Kidney epithelial cell (primary cell): ENCODE results near the gene SLC38A3. TPM values are rescaled to one million over a fixed set of nuclear protein-coding genes. Genes with fewer than 3 reads are reported as not detected.

ENCODE experiments used
- DNase-seq: peaks from one replicate; pipeline ENCODE4 v3.0.0-alpha.2; 2010; ENCODE audit warnings: low read depth
- H3K27me3 ChIP-seq: 2 replicates; pipeline ENCODE4 v1.6.0; 2011; ENCODE audit warnings: low read length; ENCODE audit not compliant: control insufficient read depth, insufficient read depth
- H3K36me3 ChIP-seq: 2 replicates; pipeline ENCODE4 v1.5.1; 2011; ENCODE audit warnings: low read length; ENCODE audit not compliant: control insufficient read depth, insufficient read depth
- H3K4me3 ChIP-seq: 2 replicates; pipeline ENCODE4 v1.5.1; 2011; ENCODE audit warnings: low read depth, mild to moderate bottlenecking, control low read depth, low read length
- CTCF ChIP-seq: IDR thresholded peaks from 2 replicates; pipeline ENCODE4 v1.5.1; 2011; ENCODE audit warnings: mild to moderate bottlenecking, moderate library complexity, low read length, control low read depth, inconsistent platforms; ENCODE audit not compliant: insufficient read depth, poor library complexity, severe bottlenecking
- total RNA-seq: library from RNA; depleted of rRNA; stranded (reverse); fragments of >200 nt; gene quantifications from 2 replicates; pipeline ENCODE4 v1.2.3, GENCODE V29; 2015

Gene SLC38A3
- total RNA-seq, 1 donor from 2014 or later = 0.13 TPM

- no peak for DNase-seq
- peak; percentile 99 for TF ChIP-seq CTCF
- peaks cover 6% of the 10 kb centered on the region for H3K36me3 ChIP-seq
Measured at GRCh38 chr3:50245831-50246516, 40.9 kb downstream of the SLC38A3 start.

GRCh38 chr3:50246517-50246954 lies 41.5 kb downstream of the SLC38A3 start:
- peak; percentile 78 for DNase-seq
- H3K36me3 ChIP-seq = peaks cover 7% of the 10 kb centered on the region
- no peak overlapping the region for H3K4me3 ChIP-seq
- TF ChIP-seq CTCF = no peak
- H3K27me3 ChIP-seq = no peaks in the 10 kb centered on the region

More at GRCh38 chr3:50245831-50246516, 40.9 kb downstream of the SLC38A3 start:
- peak overlapping the region; percentile 22 for H3K4me3 ChIP-seq
- no peaks in the 10 kb centered on the region for H3K27me3 ChIP-seq

- no peak for TF ChIP-seq CTCF
- no peak for DNase-seq
- Histone ChIP-seq H3K36me3 (peaks cover 10% of the 10 kb centered on the region), H3K4me3 (no peak overlapping the region), H3K27me3 (no peaks in the 10 kb centered on the region)
Measured at GRCh38 chr3:50248387-50248786, 43.3 kb downstream of the SLC38A3 start.

- peaks cover 8% of the 10 kb centered on the region for H3K36me3 ChIP-seq
- no peak overlapping the region for H3K4me3 ChIP-seq
- TF ChIP-seq CTCF = no peak
- no peaks in the 10 kb centered on the region for H3K27me3 ChIP-seq
- DNase-seq = no peak
Measured at GRCh38 chr3:50249457-50249856, 44.4 kb downstream of the SLC38A3 start.

- peaks cover 9% of the 10 kb centered on the region for H3K36me3 ChIP-seq
- TF ChIP-seq CTCF = no peak
- H3K4me3 ChIP-seq = no peak overlapping the region
- no peaks in the 10 kb centered on the region for H3K27me3 ChIP-seq
- no peak for DNase-seq
Measured at GRCh38 chr3:50250514-50250913, 45.4 kb downstream of the SLC38A3 start.

GRCh38 chr3:50251220-50251619 lies 46.1 kb downstream of the SLC38A3 start:
- no peak overlapping the region for H3K4me3 ChIP-seq
- H3K36me3 ChIP-seq = peaks cover 10% of the 10 kb centered on the region
- H3K27me3 ChIP-seq = no peaks in the 10 kb centered on the region
- DNase-seq = peak; percentile 74
- no peak for TF ChIP-seq CTCF
